GM19467 (cell line): ENCODE results near the gene ADRM1.

Experiments used
- ATAC-seq: cut with Tn5 transposase; IDR thresholded peaks from one replicate; pipeline ENCODE4 v1.9.1; 2021; ENCODE audit warnings: mild to moderate bottlenecking, moderate library complexity; ENCODE audit not compliant: unreplicated experiment

Gene ADRM1

GRCh38 chr20:62277253-62277652 lies 25.5 kb upstream of the ADRM1 start:
- ATAC-seq: no peak

- no peak for ATAC-seq
Observed at GRCh38 chr20:62280303-62280702, 22.5 kb upstream of the ADRM1 start.

GRCh38 chr20:62281161-62281933 lies 21.4 kb upstream of the ADRM1 start:
- ATAC-seq: no peak

- no peak for ATAC-seq
Observed at GRCh38 chr20:62282103-62282502, 20.7 kb upstream of the ADRM1 start.

- no peak for ATAC-seq
Observed at GRCh38 chr20:62282877-62283503, 19.8 kb upstream of the ADRM1 start.

DNA sequence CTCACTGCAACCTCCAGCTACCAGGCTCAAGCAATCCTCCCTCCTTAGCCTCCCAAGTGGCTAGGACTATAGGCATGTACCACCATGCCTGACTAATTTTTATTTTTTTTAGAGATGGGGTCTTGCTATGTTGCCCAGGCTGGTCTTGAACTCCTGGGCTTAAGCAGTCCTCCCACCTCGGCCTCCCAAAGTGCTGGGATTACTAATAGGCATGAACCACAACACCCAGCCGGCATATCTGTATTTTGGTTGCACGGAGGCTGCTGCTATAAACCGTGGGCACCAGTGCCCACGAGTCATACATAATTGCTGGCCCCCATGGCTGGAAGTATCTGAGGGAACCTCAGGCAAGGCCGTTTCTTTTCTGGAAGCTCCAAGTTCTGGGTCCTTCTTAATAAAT lies 18.3 kb upstream of the ADRM1 start:
- ATAC-seq: no peak

GRCh38 chr20:62285151-62285550 lies 17.6 kb upstream of the ADRM1 start:
- no peak for ATAC-seq

DNA sequence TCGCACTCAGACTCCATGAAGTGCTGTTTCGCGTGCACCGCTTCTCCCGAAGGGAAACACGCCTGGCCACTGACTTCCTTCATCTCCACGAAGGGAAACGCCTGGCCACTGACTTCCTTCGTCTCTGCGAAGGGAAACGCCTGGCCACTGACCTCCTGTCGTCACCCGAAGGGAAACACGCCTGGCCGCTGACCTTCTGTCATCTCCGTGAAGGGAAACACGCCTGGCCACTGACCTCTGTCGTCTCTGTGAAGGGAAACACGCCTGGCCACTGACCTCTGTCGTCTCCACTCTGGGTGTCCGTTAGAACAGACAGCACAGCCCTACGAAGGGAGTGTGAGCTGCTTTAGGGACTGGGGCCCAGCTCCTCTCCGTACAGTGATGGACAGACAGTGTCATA lies 17.1 kb upstream of the ADRM1 start:
- no peak for ATAC-seq

- ATAC-seq: no peak
Observed at GRCh38 chr20:62286493-62287064, 16.2 kb upstream of the ADRM1 start.

- no peak for ATAC-seq
Observed at GRCh38 chr20:62287129-62287528, 15.7 kb upstream of the ADRM1 start.

DNA sequence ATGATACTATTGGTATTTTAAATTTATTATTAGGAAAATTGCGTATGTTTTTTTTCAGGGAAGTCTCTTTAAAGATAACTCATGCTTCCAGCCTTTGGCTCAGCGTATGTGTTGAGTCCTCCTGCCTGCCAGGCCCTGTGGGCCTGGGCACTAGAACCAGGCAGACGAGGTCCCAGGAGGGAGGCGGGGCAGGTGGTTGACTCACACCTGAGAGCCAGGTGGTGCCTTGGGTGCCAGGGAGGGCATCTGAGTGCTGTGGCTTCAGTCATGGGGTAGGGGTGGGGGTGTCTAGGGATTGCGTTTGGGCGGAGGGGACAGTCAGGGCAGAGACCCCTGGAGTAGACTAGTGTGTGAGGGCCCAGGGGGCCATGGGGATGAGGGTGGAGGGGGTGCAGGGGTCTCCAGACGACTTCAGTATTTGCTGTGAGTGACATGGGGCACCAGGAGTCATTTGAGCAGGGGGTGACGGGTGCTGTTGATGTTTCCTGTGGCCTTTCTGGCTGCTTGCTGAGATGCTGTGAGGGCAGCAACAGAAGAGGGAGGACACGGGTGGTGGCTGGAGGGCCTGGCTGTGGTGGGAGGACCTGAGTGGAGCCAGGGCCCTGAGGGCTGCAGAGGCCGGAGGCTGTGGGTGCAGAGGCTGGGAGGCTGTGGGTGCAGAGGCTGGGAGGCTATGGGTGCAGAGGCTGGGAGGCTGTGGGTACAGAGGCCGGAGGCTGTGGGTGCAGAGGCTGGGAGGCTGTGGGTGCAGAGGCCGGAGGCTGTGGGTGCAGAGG lies 14.8 kb upstream of the ADRM1 start:
- ATAC-seq: no peak

DNA sequence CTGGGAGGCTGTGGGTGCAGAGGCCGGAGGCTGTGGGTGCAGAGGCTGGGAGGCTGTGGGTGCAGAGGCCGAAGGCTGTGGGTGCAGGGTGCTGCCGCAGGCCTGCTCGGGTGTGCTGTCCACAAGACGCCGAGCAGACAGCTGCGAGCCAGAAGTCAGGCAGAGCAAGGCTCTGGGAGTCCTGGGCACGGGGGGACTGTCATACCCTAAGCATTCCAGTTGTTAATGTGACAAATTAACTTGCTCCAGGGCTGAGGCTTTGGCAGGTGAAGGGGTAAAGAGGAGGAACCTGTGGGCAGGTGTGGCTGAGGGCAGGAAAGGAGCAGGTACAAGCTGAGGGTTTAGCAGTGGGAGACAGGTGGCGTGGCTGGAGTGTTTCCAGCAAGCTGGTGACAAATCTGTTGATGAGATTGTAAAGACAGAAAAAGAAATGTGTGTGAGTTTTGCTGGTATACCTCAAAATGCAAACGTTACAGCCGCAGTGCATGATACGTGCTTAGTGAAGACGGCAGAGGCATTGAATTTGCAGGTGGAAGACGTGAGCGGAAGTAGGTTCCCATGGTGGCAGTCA lies 14.2 kb upstream of the ADRM1 start:
- ATAC-seq: no peak

DNA sequence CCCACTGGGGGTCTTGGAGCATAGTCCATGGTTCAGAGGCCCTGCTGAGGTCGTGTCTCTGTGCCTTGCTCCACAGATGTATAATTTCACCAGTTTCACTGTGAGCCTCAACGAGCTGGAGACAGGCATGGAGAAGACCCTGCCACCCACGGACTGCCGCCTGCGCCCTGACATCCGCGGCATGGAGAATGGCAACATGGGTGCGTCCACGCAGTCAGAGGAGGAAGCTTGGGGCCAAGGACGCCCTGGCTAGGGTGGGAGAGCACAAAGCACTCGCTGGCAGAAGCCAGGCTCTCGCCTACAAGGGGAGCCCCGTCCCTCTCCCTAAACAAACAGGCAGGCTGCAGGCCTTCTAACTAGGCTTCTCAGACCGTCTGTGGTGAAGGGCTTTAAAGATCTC lies 13.7 kb upstream of the ADRM1 start:
- ATAC-seq: no peak

- no peak for ATAC-seq
Observed at GRCh38 chr20:62289898-62290297, 12.9 kb upstream of the ADRM1 start.

- ATAC-seq: no peak
Observed at GRCh38 chr20:62291251-62292066, 11.3 kb upstream of the ADRM1 start.

DNA sequence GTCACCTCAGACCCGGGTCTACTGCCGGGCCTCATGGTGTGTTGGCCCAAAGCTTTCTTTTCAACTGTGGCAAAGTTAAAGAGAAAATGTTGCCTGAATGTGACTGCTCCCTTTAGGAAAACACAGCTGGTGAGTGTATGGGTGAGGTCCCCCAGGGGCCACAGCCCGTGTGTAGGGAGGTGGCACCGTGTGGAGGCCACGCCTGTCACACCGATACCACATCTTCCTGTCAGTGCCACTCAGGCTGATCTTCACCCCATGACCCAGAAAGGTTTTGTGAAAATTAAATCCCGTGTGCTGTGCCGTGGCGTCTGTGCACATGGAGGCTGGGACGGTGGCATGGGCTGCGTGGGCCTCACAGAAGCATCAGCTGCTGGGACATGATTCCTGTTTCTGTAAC lies 10.7 kb upstream of the ADRM1 start:
- no peak for ATAC-seq

DNA sequence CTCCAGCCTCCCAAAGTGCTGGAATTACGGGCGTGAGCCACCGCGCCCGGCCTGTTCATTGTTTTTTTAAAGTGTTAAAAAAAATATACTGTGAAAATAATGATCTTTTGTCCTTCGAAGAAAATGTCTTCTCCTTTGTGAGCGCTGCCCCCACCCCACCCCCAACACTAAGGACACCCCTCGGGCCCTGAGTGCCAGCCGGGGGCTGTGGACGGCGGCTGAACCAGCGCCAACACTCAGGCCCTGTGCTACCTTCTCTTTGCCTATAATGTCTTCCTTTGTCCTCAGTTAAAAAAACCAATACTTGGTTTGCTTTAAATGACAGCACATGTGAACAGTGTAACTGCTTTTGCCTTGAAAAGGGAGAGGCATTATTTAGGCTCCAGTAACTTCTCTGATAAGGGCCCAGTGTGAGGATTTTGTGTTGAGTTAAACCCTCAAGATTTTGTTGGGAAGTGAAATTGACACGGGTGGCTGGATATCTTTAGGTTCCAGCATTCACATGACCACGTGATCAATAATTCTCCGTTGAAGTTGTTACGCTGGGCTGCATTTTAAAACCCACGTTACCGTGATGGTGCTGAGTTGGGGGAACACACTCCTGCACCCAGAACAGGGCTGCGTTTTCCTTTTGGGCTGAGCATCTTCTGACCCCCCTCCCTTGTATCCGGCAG lies 9.5 kb upstream of the ADRM1 start:
- ATAC-seq: no peak

- ATAC-seq: no peak
Observed at GRCh38 chr20:62293946-62294345, 8.9 kb upstream of the ADRM1 start.

GRCh38 chr20:62294516-62294915 lies 8.3 kb upstream of the ADRM1 start:
- ATAC-seq: no peak
